NCI-H187 treated with DMSO at 0.1 percent for 48 hours (cell line): ENCODE measurements around the gene MRC1.

Experiments used
- DNase-seq: peaks from one replicate; lab custom pipeline; 2025; lab: John Stamatoyannopoulos, UW

MRC1 gene

DNA sequence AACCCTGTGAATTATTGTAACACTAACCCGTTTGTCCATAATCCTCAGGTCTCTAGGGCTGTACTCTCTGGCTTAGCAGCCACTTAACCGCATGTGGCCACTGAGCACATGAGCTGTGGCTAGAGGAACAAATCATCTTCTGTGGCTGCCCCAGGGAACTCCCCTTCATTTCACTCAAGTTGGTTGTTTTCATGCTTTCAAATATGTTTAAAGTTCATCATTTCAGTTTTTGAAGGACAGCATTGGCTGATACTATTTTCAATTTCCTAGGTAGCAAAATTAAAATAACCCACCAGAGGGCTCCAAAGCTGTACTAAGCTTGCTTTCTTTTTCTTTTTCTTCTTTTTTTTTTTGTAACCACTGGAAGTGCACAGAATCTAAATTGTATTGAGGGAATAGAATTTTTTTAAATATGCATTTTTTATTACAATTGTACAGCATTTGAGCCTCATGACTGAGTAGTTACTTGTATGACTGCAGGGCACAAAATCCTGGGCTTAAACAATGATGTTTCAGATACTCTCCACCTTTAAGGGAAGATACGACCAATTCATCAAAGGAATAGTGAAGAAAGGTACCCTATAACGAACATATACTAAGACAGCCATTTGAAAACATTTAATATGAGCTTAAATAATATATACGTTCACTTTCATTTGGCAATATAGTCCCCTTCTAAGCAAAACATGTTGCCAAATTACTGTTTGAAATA is 38.6 kb downstream of the MRC1 start:
- no peak for DNase-seq

DNA sequence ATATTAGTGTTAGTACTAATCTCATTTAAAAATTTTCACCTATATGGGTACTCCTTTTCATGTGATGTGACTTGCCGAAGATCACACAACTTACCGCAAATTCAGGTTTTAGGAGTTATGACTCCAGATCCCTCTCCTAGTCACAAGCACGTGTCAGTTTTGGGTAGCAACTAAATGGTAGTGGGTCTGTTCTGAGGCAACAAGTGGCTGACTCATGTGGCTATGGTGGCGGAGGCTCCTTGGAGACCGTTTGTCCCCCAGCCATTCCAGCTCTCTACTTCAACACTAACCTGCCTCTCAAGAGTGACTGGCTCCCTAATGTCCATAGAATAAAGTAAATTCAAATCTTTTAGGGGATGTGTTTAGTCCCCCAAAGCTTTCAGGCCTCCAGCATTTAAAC is 39.5 kb downstream of the MRC1 start:
- DNase-seq: no peak

DNA sequence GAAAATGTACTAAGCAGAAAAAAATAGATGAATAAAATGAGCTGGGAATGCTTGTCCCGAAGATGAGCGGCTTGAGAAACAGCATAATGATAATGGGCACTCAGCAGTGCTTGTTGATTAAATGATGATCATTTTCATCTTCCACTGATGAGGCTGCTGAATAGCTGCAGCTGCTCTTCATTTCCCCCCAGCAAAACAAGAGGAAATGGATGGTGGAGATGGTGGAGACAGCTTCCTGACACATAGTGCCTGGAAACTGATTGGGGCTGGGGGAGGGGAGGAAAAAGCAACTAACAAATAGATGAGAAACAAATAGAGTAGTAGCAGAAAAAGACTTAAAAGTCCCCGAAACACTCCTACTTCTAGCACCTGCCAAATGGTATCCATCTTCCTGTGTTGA is 41.4 kb downstream of the MRC1 start:
- no peak for DNase-seq

DNA sequence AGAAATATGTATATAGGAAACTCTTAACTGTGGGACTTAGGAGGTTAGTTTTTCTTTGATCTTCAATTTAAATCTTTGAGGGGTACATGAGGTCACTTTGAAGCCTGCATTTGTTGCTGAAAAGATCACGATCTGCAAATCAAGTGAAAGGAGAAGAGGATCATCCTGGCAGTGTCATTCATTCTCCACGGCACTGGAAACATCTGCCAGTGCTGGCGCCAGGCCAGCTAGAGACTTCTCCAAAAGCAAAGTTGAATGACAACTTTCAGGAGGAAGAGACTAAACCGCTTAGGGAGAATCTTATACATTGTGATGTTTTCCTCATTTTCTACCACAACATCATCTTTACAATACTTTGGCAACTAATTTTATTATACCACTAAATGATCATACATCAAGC is 42.5 kb downstream of the MRC1 start:
- no peak for DNase-seq

DNA sequence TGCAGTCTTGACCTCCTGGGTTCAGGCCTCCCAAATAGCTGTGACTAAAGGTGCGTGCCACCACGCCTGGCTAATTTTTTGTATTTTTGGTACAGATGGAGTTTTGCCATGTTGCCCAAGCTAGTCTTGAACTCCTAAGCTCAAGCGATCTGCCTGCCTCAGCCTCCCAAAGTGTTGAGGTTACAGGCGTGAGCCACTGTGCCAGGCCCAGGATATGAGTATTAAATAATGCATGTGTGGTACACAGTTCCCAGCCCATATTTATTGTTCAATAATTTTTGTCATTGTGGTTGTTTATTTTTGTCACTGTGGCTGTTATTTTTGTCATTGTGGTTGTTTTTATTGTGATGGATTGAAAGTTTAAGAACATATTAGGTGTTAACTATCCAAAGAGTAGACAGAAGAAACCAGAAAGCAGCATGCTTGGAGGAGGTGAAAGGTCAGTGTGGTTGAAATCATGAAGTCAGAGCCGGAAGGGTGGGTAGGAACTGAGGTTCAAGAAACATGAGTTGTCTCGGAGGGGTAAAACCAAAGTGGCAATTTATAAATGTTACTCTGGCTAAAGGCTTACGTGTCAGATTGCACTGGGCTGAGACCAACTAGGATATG is 45.0 kb downstream of the MRC1 start:
- DNase-seq: no peak

DNA sequence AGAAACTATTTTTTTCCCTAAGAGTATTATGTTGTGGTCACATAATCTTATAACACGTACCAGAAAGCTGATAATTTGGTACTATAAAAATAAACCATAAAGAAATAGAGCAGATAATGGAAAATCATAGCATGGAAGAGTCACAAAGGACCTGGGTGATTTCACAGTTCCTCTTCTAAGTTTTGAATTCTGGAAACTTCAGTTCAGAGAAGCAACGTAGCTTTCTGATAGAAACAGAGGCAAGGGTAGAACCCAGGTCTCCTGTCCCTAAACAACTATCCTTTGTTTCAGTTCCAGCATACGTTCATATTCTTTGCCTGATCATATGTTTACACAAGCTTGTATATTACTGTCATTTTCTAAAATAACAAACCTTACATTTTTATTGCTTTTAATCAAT is 47.9 kb downstream of the MRC1 start:
- DNase-seq: no peak

DNA sequence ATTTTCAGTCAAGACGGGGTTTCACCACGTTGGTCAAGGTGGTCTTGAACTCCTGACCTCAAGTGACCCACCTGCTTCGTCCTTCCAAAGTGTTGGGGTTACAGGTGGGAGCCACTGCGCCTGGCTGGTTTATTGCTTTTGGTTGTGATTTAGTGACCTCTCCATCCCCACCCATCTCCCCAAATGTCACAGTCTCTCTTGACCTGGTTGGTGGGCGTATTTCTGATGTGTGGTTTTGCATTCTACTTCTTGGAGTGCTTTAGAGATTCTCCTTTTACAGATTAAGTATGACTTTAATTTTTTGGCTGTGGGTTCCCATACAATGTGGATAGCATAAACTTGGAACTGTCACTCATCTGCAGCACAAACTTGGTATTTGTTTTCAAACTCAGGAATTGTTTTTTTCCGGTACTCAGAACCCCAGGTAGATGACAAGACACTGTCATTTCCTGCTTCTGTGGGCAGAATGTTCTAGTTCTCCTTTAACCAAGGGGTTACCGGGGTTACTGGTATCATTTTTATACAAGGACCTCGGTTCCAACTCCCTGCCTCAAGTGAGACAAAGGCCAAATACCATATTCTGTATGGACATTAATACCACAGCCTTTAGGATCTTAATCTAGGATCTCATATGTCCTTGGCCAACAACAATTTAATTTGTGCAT is 50.5 kb downstream of the MRC1 start:
- DNase-seq: no peak

DNA sequence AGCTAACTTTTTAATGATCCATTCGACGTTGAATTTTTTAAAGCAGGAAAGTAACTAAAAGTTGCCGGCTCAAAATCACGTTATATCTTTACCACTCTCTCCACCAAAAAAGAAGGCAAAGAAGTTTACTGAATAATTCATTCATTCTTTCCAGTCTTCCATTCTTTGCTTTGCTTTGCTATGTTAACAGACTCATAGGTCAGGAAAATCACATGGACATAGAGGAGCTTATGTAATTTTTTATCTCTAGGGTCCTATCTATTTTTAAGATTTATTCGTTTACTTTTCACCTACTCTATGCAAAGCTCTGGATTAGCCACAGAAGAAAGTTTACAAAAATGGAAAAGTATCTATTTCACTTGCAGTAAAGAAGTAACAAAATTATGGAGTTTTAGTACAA is 52.6 kb downstream of the MRC1 start:
- DNase-seq: no peak

DNA sequence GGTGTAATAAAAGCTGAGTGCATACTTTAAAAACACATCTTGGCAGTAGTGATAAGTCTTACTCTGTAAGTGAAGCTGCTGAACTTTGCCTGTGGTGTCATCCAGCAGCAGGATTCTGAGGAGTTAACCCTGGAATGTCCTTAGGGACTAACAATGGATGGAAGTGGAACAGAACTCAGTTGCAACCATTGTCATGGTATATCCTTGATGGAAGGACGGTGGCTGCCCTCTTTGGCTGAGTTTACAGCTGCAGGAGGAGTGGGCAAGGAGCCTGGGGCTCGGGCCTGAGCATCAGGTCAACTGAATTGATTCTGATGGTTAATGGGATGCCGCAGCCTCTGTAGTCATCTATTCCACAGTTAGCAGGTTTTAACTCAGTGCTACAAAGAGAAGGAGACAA is 56.2 kb downstream of the MRC1 start:
- DNase-seq: no peak

DNA sequence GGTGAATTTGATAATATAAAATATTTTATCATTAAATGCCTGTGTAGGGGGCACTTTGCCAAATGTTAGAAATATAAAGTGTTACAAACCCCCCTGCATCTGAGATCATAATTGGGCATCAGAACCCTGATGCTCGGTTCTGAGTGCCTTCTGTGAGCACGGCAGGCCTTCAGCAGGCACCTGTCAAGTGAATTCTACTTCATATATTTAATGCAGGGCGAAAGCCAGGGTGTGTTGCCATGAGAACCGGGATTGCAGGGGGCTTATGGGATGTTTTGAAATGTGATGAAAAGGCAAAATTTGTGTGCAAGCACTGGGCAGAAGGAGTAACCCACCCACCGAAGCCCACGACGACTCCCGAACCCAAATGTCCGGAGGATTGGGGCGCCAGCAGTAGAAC is 57.2 kb downstream of the MRC1 start:
- DNase-seq: no peak

DNA sequence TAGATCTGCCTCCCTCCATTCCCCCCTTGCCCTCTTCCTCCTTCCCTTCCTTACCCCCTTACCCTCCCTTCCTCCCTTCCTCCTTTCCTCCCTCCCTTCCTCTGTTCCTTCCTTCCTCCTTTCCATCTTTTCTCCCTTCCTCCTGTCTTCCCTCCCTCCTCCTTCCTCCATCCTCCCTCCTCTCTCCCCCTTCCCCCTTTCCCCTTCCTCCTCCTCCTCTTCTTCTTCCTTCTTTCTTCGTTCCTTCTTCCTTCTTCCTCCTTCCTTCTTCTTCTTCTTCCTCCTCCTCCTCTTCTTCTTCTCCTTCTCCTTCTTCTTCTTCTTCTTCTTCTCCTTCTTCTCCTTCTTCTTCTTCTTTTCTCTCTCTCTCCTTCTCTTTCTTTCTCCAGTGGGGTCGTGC is 57.9 kb downstream of the MRC1 start:
- no peak for DNase-seq

DNA sequence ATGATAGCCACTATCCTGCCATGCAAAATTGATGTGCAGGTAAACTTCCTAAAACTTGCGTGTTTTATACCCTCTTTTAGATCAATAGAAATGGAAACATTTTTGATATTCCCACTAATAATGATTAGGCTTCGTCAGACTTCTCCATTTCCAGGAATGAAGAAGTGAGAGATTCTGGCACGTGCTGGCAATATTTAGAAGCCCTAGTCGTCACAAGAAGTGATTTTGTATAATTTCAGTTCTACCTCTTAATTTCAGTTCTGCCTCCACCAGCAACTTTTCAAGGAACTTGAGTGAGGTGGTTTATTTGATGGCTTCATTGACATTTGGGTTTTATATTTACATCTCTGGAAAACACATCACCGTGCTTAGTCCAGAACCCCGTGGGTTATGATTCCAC is 61.9 kb downstream of the MRC1 start:
- no peak for DNase-seq

DNA sequence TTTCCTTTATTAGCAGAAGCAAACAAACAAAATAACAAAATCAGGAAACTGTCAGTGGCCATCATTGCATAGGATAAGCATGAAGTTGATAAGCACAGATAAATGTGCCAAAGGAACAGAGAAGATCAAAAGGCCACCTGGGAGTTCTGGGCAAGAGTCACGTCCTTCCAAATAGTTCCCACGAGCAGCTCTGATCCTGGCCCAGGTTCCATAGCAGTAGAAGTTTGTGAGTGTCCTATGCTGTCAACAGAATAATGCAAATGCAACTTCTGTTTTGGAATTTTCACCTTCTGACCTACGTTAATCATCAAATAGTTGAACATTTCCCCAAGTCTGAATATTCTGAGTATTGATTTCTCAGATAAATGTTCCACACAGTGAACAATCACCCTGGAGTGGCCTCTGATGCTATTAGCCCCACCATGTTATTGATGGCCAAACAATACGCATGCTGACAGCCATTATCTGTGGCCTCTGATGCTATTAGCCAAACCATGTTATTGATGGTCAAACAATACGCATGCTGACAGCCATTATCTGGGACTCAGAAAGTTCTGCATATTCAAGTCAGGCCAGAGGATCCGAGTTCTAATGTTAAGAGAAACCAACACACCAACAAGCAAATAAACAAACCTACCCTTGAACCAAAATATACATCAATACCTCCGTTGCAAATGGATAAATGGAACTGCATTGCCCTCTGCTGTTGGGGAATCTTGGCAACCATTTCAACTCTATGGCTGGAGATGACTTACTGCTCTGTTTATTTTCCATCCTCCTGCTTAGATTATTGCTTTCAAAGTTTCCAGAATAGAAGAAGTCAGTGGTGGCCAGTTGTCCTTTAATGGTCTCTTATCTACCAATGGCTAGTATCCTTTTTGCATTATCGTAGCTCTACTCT is 63.3 kb downstream of the MRC1 start:
- DNase-seq: no peak

DNA sequence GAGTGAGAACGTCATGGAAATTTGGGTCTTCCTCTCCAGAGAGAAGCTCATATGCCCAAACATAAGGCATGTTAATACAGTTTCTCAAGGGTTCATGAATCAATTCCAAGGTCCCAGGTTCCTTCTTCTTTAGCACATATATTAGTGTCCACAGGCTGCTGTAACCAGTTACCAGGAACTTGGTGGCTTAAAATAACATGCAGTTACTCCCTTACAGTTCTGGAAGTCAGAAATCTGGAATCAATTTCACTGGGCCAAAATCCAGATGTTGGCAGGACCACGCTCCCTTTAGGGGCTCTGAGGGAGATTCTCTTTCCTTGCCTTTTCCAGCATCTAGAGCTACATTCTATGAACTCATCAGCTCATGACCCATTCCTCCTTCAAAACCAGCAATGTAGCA is 64.8 kb downstream of the MRC1 start:
- DNase-seq: no peak

DNA sequence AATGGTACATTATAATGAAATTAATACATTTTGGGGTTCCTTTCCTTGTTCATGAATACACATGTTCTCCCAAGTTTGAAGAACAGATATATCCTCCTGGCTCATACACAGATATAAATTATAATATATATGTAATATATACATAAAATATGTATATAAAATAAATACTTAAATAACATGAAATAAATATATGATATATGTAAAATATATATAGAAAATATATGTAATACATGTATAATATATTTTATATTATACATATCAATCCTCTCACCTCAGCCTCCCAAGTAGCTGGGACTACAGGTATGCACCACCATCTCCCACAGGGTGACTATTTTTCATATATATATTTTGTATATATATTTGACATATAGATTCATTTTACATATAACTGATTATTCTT is 68.0 kb downstream of the MRC1 start:
- no peak for DNase-seq

DNA sequence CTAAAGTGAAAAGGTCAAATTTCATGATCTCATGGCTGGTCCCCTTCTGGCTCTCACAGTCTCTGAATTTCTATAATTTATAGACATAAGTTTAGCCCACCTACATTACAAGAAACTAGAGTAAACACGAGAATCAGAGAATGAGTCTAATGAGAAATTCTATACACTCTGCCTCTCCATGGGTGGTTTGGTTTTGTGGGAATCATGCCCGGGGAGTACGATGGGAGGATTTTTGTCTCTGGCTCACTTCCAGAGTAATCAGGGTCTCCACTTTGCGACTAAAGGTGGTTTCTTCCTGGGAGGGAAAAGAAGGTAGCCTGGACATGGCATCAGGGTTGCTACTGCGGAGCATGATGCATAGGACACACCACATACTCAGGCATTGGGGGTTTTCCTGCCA is 69.7 kb downstream of the MRC1 start:
- DNase-seq: no peak

DNA sequence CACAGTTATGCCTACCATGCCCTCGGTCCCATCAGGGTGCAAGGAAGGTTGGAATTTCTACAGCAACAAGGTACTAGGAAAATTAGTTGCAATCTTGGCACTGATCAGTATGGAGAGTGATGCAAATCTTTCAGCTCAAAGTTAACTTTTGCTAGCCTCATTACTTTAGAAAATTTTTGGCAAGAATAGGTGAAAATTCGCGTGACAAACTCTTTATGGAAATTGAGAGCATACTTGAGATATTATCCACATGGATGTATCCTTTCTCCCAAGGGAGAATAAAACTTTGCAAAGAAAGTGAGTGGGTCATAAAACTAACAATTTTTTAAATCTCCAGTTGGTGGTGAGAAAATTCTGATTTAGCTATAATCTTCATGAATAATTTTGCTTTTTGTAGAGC is 71.5 kb downstream of the MRC1 start:
- DNase-seq: no peak

DNA sequence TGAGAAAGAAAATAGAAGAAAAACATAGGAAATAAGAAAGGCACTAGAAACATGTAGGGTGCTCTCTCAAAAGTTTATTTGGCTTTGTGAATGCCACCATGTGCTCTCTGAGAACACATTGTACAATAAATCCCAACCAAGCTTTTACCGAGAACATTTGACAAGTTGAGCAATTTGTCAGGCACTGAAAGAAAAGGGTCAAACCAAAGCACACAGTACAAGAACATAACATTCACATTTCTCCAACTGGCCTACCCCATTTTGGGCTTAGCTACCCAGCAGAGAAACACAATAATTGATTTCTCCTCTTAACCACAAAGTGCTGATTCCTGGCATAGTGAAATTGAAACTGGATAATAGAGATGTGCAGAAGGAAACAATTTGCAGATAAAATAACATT is 73.4 kb downstream of the MRC1 start:
- no peak for DNase-seq

DNA sequence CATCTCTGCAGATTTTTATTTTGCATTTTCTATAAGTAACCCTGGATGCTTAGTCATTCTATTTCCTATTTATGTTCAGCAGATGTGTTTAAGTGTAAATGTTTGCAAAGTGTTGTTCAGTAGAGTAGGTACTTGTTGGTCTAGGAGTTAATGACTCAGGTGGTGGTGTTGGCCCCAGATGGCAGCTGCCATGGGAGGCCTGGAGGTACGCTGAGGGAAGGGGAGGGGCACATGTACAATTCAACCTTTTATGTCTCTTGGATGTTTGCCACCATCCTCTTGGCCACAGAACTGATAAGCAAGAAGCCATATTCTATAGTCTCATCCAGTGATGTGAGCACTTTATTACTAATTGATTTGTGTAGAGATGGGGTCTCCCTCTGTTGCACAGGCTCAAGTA is 74.5 kb downstream of the MRC1 start:
- no peak for DNase-seq

DNA sequence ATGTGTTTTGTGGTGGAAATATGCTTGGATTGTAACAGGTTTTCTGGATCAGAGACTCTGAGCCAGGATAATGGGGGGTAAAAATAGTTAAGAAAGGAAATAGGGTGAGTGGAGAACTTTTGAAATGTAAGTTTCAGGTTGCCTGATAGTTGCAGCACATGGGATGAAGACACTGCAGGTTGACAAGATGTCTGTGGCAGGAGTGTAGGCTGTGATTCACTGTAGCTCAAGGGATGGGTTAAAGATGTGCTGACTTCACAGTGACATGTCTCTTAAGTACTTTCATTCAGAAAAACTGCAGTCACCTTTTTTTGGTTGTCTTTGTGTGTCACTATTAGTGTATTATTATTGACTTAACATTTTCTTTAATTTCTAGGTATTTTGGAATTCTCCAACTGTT is 79.0 kb downstream of the MRC1 start:
- no peak for DNase-seq

DNA sequence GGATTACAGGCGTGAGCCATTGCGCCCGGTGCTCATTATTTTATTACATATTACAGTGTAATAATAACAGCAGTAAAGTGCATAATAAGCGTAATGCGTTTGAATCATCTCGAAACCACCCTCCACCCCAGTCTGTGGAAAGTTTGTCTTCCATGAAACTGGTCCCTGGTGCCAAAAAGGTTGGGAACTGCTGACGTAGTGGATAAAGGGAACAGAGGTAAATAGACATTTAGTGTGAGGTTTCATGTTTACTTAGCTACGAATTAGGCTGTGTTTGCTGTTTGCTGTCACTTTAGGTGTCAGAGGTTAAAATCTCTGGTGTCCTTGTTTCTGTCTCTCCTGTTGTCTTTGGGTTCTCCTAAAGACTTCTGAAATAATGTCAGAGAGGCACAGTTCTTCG is 82.3 kb downstream of the MRC1 start:
- DNase-seq: no peak

DNA sequence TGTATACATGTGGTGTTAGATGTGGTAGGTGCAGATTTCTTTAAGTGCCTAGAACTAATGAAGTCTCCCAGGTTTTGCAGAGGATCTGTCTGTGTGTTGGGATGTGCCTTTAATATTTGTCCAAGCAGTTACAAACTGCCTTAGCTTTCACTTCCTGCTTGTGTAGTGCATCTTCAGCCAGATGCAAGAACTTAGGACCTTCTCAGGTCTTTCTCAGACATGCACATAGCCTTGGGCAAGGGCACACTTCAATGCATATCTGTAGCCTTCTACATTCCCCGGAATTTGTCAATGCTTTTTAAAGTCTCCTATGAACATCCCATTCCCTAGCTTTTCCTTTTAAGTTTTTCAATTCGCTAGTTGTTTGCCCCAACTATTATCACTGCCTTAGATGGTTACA is 95.4 kb downstream of the MRC1 start:
- DNase-seq: no peak

DNA sequence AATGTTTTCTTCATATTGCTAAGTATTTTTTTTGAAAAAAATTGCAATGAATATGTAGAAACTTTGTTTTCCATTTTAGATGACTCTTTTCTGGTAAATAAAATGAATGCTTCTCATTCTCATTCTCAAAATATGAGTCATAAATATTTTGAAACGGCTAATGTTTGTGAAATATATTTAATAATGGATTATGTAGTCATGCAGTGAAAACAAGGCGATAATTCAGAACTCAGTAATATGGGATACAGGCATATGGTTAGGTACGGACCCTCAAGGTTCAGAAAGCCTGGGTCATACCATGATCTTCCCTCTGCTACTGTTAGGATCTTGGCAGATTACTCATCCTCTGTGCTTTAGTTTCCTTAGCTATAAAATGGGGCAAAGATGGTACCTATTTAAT is 96.3 kb downstream of the MRC1 start:
- DNase-seq: no peak
